GM18870 (cell line): ENCODE measurements around the gene CLPTM1L.
"Not testable (repeated sequence)": the region's sequence is repeated elsewhere in the genome, so short reads cannot be mapped to it uniquely, and the experiment has no call there.

Experiments
- ATAC-seq: cut with Tn5 transposase; IDR thresholded peaks from one replicate; pipeline ENCODE4 v1.9.1; 2021; ENCODE audit warnings: moderate library complexity; ENCODE audit not compliant: unreplicated experiment

Gene CLPTM1L

GRCh38 chr5:1328237-1329110 lies 16.4 kb downstream of the CLPTM1L start:
- ATAC-seq = not testable (repeated sequence)

- not testable (repeated sequence) for ATAC-seq
These were observed 17.8 kb downstream of the CLPTM1L start for GRCh38 chr5:1326901-1327756.

- not testable (repeated sequence) for ATAC-seq
These were observed 18.4 kb downstream of the CLPTM1L start for GRCh38 chr5:1326532-1326875.

GRCh38 chr5:1325870-1326531 lies 18.9 kb downstream of the CLPTM1L start:
- no peak for ATAC-seq

GRCh38 chr5:1325191-1325741 lies 19.6 kb downstream of the CLPTM1L start:
- ATAC-seq = no peak

GRCh38 chr5:1324719-1325190 lies 20.1 kb downstream of the CLPTM1L start:
- ATAC-seq = no peak

- no peak for ATAC-seq
These were observed 20.6 kb downstream of the CLPTM1L start for GRCh38 chr5:1324301-1324700.

- ATAC-seq = no peak
These were observed 21.1 kb downstream of the CLPTM1L start for GRCh38 chr5:1323803-1324173.

GRCh38 chr5:1322955-1323802 lies 21.7 kb downstream of the CLPTM1L start:
- ATAC-seq = no peak

GRCh38 chr5:1322036-1322900 lies 22.6 kb downstream of the CLPTM1L start:
- no peak for ATAC-seq

- ATAC-seq = no peak
These were observed 23.3 kb downstream of the CLPTM1L start for GRCh38 chr5:1321576-1321975.

- ATAC-seq = no peak
These were observed 24.2 kb downstream of the CLPTM1L start for GRCh38 chr5:1320436-1321344.

- ATAC-seq = no peak
These were observed 25.3 kb downstream of the CLPTM1L start for GRCh38 chr5:1319436-1320256.

GRCh38 chr5:1318659-1319251 lies 26.1 kb downstream of the CLPTM1L start:
- no peak for ATAC-seq

GRCh38 chr5:1317921-1318565 lies 26.9 kb downstream of the CLPTM1L start:
- no peak for ATAC-seq

- ATAC-seq = no peak
These were observed 28.1 kb downstream of the CLPTM1L start for GRCh38 chr5:1316588-1317340.
